COLO829 (cell line): ENCODE measurements around the gene JAK1.

Source experiments
- DNase-seq: peaks from one replicate; pipeline ENCODE4 v3.0.0; 2012; ENCODE audit warnings: low spot score

Gene JAK1

DNA sequence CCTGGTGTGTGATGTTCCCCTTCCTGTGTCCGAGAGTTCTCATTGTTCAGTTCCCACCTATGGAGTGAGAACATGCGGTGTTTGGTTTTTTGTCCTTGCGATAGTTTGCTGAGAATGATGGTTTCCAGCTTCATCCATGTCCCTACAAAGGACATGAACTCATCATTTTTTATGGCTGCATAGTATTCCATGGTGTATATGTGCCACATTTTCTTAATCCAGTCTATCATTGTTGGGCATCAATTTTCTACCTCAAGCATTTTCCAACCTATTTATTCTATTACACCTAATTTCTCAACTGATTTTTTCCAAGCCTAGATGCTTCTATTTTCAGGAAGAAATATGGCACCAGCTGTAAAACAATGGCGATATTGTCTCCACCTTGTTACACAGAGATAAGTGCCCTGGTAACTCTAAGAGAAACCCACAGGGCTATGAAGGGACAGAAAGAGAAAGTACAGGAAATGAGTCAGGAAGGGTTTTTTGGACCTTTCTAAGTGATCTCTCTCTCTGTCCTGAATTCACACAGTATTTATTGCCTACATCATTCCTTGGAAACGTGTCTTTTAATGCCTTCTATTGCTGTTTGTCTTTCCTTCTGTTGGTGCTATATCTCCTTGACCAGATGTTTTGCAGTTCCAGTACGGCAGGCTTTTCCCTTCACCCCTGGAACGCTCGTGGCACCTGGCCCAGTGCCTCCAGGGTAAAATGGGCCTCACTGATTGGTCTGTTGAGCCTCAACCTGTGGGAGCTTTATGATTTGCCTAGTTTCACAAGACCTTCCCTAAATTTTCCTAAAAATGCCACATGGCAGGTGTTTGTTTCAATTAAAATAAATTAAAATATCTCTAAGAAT lies 14.6 kb upstream of the JAK1 start:
- peak; percentile 79 for DNase-seq

DNA sequence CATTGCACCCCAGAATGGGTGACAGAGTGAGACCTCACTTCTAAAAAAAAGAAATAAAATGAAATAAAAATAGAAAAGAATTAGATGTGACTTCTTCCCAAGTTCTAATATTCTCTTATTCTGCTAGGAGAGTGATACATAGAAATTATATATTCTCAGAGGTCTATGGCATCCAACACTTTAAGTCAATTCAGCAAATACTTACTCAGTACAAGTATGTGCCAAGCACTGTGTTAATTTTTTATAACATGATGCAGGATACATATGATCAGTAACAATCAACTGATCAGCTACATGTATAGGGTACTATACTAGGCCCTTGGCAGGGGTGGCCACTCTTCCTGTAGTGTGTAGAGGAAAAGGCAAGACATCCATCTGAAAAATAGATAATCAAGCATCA lies 13.0 kb upstream of the JAK1 start:
- no peak for DNase-seq

DNA sequence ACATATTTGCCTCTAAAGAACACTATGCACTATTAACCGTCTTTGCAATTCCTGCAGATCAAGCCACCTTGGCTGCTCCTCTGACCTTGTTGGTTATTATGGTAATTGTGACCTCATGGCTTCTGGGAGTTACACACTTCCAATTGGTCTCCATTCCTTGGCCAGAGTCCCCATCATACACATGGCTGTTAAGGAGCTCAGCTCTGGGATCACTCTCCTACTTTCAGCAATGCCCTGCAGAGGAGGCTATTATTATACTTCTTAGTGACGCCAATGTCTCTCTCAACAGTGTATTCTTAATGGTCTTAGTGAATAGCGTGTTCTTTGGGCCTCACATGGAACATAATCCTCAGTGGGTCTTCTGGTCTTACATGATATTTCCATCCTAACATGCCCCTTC lies 10.0 kb upstream of the JAK1 start:
- no peak for DNase-seq

DNA sequence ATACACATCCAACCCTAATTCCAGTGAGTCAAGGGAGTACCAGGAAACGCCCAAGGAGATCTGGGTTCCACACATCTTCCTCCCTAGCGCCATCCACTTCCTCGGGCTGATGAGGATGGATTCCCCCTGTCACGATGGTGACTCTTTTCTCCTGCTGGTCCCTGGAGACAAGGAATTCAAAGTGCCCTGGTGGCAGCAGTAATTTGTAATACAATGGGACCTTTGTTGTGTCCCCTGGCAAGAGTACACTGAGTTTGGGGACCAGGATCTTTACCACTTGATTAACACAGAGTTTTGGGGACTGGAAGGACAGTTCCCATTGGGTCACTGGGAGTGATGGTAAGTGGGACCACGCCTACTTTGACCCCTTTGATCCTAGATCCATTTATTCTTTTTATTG lies 9.4 kb upstream of the JAK1 start:
- no peak for DNase-seq

DNA sequence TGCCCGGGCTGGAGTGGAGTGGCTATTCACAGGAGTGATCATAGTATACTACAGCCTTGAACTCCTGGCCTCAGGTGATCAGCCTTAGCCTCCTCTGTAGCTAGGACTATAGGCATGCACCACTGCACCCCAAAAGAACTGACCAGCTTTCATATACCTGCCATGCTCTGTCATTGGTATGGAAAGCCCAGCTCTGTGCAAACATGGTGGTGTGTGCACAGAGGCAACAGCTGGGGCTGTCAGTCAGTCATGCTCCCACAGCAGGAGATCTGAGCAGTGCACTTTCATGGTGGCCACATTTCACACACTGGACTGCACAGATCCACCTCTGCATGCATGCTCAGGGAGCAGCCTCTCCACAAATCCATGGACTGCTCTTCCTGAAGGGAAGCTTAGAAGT lies 8.8 kb upstream of the JAK1 start:
- DNase-seq: no peak

DNA sequence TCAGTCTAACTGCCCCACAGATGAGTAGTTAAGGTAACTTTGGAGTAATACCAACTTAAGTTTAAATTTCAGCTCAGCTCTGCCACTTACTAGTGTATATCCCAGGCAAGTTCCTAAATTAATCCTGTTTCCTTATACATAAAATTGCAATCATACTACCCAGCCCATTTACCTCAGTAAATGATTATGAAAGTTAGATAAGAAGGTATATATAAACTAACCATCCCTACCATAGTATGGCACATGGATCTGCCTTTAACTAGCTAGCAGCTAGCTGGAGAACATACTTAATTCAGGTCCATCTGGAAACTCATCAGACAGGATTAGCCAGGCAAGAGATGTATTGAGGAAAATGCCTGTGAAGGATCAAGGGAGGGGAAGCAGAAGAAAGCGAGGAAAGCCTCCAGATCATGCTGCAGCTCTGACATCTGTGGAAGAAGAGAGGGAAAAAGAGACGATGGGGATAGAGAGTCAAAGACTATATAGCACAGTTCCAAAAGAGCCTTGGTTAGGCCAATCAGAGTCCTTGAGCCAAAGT lies 8.0 kb upstream of the JAK1 start:
- no peak for DNase-seq

DNA sequence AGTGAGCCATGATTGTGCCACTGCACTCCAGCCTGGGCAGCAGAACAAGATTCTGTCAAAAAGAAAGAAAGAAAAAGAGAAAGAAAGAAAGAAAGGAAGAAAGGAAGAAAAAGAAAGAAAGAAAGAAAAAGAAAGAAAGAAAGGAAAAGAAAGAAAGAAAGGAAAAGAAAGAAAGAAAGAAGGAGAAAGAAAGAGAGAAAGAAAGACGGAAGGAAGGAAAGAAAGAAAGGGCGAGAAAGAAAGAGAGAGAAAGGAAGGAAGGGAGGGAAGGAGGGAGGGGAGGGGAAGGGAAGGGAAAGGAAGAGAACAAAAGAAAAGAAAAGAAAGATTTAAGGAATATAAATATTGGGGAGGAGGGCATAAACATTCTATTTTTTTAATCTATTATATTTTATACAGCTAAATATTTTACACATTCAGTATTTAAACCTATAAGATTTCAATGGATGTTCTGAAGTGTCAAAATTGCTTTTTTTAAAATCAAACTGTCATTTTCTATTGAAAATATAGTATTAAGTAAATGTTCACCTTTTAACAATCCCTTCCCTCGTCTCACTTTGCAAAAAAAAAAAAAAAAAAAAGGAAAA lies 6.8 kb upstream of the JAK1 start:
- no peak for DNase-seq

DNA sequence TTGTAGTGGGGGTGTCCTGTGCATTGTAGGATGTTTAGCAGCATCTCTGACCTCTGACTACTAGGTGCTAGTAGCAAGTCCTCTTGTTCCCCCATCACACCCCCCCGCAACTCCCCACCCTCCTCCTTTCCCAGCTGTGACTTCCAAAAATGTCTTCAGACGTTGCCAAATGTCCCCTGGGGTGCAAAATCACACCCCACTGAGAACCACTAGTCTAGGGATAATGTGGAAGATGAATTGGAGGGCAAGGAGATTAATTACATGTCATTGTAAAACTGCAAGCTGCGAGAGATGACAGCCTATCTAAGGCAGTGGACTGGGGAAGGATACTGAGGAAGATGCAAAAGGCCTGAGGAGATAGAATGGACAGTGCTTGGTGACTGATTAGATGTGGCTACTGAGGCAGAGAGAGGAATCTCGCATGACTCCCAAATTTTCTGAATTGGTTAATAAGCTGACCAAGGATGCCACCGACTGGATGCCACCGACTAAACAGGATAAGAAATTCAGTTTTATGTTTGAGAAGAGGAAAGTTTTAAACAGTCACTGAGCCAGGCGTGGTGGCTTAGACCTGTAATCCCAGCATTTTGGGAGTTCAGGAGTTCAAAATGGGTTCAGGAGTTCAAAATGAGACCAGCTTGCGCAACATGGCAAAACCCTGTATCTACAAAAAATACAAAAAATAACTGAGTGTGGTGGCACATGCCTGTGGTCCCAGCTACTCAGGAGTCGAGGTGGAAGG lies 3.1 kb upstream of the JAK1 start:
- no peak for DNase-seq

DNA sequence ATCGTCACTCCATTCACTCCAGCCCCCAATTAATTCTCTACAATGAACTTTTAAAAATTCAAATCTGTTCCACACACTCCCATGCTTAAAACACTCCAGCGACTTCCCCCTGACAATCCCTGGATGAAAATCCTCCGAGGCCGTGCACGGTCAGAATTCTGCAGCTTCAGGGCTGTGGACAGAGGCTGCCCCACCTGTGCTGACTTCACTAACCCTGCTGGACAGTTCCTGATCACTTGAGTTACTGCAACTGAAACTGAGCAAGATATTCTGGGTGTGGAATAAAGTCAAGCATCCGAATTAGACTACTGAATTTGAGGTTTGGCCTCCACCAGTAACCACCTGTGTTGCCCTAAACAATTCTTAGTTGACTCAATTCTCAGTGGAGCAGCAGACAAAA lies 1.0 kb upstream of the JAK1 start:
- DNase-seq: no peak

DNA sequence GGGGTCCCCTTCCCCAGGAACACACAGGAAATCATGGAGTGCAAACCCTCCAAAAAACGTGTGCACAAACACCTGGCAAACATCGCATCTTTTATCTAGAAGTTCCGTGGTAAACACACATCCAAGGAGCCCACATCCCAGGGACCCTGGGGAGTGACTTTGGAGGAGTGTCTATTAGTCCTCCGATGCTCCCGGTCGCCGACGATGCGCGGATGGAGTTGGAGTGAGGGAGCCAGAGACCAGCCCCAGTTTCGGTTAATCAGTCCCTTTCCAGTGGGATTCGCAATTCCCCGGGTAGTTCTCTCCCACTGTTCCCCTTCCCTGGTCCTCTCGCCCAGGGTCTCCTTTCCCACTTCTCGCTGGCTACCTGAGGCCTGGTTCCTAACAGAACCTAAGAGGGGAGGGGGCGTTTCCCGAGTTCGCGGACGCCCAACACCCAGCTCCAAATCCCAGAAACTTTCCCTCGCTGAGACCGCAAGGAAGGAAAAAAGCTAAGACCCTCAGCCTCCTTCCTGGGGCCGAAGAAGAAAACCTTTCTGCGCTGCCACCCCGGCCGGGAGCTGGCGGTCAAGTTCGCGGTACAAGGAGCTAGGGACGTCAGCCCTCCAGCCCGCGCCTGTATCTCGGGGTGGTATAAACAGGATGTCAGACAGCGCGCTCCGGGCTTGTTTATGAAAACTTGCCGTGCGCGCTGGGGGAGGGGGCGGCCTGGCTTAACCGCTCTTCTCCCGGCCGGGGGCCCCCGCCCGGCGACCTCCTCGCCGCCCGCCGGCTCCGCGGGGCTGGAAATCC lies 787 bp downstream of the JAK1 start:
- no peak for DNase-seq

DNA sequence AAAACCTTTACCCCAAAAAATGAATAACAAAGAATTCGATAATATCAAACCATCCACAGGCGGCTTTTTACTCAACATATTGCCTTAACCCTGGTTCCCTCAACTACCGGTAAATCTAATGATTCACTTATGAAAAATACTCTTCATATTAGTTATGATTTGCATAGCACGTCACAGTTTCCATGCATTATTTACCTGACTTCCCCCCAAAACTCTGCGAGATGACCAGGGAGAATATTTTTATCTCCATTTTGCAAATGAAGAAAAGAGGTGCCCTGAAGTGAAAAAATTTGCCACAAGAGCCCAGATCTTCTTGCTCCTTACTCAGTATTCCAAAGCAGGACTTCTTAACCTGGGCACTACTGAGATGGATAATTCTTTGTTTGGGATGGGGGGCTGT lies 2.9 kb downstream of the JAK1 start:
- DNase-seq: no peak

DNA sequence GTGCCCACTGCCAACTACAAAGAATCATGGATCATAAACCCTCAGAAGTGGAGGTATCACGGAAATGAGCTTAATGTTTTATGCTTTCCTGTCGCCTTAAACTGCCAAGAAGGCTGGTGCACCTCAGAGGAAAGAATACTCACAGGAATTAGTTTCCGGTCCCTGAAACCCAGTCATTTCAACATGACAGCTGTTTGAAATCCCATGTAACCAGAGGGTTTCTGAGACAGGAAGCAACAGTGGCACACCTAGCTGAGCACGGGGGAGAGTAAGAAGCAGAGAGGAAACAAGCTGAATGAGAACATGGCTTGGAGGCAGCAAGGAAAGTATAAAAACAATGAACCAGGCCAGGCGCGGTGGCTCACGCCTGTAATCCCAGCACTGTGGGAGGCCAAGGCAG lies 3.9 kb downstream of the JAK1 start:
- DNase-seq: no peak

DNA sequence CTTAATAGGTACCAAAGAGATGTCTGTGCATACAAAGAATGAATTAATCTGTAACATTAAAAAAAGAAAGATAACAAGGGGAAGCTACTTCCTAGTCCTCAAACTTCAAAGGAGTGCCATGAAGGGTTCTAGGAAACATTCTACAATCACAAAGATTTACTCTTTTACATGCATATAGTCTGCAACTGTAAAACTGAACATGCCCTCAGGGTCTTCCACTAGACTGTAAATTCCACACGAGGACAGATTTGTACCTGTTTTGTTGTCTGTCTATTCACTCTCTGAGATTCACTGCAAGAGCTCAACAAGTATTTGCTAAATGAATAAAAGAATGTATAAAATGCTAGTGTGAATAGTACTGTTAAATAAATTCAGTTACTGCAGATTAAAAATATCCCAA lies 4.4 kb downstream of the JAK1 start:
- DNase-seq: no peak

DNA sequence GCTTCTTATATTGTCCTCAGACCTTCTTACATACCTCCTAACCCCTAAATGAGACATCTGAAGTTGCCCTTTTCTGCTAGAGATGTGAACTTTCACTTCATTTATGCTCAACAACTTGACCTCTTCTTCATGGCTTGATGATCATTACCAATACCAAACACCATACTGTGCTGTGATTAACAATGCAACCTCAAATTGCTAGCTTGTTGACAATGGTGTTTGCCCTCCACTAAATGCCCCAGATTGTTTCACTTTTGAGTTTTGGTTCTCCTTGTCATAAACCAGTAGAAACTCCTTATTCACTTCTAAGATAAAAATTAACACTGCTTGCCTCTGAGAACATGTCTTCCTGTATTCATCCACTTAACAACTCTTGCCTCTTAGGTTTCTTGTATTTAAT lies 5.6 kb downstream of the JAK1 start:
- DNase-seq: no peak

DNA sequence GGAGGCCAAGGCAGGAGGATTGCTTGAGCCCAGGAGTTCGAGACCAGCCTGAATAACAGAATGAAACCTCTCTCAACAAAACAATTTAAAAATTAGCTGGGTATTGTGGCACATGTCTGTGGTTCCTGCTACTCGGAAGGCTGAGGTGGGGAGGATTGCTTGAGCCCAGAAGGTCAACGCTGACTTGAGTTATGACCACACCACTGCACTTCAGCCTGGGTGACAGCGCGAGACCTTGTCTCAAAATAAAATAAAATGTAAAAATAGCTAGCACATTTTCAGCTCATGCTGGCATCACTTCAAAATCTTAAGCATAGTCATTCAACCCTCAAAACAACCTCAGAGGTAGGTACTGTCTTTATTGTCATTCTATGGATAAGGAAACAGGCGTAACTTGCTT lies 6.4 kb downstream of the JAK1 start:
- no peak for DNase-seq

DNA sequence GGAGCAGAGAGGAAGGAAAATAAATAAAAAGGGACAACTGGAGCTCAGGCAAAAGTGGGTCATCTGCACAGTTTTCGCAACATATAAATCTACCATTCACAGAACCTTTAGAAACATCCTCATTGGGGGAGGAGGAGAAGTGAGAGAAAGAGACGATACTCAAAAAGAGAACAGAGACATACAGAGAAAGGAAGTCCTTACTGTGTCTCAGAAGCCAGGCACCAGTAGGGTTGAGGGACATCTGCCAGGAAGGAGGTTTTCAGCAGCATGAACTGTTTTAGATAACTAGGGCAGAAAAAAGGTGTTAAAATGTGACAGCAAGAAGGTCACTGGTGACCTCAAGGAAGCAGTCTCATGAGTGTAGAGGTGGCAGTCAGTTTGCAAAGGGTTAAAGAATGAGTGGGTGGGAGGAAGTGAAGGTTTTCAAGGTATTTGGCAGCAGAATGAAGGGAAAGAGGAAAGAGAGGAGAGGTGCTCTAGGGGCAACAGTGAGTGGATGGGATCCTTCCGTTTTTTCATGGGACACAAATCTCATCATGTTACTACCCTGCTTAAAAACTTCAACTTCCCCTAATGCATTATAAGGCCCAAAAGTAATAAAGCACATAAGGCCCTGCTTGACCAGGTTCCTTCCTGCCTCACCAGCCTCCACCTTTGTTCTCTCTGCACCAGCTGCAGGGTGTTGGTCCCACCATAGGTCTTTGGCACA lies 9.5 kb downstream of the JAK1 start:
- DNase-seq: no peak

DNA sequence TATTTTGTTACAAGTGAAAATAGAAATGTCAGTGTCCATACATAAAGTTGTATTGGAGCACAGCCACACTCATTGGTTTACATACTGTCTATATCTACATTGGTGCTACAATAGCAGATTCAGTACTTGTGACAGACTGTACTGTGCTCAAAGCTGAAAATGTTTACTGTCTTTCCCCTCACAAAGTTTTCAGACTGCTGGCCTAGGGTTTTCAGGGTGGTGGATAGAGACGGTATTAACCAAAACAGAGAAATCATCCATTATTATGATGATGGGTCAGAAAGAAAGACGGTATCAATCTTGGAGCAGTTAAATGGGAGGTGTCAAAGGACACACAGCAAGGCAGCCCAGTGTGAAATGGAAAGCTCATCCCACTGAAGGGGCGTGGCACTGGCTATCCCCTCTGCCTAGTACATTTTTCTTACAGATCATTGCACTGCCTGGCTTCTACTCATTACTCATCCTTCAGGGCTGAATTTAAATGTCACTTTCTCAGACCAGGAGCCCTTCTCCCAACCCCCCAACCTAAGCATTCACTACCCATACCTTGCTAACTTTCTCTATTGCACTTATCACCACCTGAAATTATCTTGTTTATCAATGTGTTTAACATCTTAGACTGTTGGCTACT lies 10.2 kb downstream of the JAK1 start:
- DNase-seq: no peak

DNA sequence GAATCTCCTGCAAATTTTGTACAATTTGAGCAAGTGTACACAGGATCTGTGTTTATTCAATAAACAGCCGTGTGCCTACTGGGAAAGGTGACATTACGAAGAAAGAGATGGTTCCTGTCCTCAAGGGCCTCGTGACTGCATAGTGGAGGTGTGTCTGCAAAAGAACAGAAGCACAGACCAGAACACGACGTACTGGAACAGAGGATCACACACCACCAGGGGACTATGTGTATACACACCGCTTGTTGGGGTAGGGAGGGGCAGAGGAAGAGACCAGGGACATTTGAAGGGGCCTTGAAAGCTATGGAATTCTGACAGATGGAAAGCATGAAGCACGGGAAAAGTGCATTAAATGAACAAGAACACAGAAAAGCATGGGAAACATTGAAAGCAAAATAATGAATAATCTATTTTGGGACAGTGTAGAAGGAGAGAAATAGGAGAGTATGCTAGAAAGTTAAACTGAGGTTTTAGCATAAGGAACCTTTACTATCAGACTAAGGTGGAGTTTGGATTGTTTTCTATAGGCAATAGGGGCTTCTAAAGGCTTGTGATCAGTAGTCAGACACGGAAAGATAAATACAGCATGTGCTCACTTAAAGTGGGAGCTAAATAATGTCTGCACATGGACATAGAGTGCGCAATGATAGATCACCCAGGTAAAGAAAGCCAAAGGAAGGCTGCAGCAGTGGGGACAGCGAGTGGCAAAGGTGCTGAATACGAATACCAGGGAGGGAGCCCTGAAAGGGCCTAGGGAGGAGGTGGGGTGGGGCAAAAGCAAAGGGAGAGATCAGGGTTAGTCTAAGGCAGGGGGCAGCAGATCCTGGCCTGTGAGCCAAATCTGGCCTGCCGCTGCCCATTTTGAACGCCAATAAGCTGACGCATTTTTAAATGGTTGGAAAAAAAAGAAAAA lies 11.0 kb downstream of the JAK1 start:
- no peak for DNase-seq

DNA sequence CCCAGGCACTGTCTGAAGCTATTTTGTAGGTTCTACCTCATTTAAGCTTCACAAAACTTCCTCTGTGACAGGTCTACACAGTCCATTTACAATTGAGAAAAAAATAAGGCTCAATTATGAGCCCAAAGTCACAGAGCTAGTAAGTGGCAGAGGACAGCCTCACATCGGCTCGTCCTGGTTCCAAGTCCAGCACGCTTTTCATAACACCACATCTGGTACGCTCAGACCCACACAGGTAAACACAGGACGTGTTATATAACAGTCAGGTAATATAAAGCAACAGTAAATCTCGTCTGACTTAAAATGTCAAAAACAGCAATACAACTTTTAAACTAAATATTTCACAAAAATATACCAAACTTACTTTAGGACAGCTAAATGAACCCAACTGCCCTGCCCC lies 13.1 kb downstream of the JAK1 start:
- no peak for DNase-seq

DNA sequence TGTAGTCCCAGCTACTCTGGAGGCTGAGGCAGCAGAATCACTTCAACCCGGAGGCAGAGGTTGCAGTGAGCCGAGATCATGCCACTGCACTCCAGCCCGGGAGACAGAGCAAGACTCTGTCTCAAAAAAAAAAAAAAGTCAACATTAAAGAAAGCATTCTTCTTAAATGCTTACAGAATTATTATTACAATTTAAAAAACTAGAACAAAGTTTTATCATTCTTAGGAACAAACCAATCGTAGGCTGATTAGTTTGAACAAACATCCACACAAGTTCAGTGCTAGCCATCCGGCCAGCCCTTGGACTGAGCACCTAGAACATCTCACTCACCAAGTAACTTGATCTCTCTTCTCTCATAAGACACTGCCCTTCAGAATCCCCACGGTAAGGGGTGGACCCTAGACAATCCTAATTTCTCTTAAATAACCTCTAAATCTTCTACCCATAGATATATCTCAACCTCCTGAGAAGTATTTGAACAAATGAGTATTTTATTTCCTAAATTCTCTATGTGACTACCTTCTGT lies 16.0 kb downstream of the JAK1 start:
- no peak for DNase-seq
